Stimulated activated CD4-positive, alpha-beta T cell treated with anti-CD3 and anti-CD28 coated beads, Interleukin-1b, Interleukin-23, amount 100 ng/mL, for 24 hours (primary cell): ENCODE results near the gene PYGL.
"Not testable (repeated sequence)": the region's sequence is repeated elsewhere in the genome, so short reads cannot be mapped to it uniquely, and the experiment has no call there.

Source experiments
- DNase-seq, 4 experiments: peaks; one replicate each; pipeline ENCODE4 v3.0.0-alpha.2; 2020; ENCODE audit warnings: low read depth in 4 of 4, low spot score in 1 of 4

PYGL gene

DNA sequence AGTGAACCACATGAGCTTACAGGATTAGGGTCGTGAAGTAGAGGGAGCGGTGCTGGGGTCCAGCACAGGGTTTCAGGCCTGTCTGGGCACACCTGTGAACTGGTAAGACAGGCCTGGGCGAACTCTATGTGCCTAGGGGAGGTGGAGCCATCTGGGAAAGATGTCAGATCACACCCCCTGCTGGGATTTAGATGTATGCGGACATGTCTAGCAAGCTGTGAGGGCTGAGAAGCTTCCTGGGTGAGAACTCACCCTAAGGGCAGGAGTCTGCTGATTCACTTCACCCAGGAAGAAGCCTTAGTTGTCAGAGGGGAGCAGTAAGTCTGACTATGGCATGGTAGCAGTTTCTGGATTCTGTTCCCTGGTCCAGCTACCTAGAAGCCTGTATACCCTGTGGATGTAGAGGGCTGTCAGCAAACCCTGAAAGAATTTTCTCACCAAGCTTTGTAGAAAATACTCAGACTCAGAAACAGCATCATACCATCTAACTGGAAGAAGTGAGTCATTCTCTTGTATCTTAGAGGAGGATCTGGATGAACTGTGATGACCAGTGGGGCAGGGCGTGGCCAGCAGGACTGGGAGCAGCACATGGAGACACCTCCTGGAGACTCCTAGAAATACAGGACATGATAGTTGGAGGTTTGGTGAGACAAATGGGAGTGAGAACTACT, 11.2 kb upstream of the PYGL start:
- DNase-seq, result peak in 1 of 4 experiments; percentile 30

DNA sequence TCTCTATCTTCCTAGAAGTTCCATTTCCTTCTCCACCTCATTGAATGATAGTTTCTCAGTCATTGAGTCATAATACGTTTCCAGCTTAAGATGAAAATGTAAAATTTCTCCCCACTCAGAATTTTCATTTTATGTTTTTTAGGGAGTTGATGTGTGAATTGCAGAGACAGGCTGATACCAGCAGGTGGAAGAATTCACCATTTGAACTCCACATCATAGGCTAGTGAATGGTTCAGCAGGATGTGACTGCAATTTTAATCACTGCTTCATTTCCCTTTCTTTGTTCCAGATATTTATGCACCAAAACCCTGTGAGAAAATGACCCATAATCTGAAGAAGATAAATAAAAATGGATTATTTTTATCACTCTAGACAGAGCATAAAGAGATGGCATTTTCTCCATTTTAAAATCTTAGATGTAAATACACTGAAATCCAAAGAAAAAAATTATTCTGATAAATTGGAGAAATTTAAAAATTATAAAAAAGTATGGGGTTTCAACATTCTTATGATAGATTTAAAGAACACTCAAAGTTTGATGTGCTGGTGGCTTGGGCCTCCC, 10.6 kb upstream of the PYGL start:
- no peak for DNase-seq

DNA sequence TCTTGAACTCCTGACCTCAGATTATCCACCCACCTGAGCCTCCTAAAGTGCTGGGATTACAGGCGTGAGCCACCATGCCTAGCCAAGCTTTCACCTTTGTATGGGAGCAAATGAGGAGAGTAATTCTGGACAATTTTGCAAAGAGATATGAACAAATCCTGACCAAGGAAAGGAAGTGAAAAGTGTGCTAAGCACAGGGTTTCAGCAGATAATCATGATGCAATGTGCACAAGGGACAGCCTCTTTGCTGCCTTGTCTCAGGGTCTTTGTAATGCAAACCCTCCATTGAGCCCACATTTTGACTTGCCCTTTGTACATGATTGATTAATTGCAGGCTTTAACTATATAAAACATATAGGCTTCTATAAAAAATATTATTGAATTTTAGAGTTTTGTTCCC, 9.2 kb upstream of the PYGL start:
- DNase-seq, result no peak

DNA sequence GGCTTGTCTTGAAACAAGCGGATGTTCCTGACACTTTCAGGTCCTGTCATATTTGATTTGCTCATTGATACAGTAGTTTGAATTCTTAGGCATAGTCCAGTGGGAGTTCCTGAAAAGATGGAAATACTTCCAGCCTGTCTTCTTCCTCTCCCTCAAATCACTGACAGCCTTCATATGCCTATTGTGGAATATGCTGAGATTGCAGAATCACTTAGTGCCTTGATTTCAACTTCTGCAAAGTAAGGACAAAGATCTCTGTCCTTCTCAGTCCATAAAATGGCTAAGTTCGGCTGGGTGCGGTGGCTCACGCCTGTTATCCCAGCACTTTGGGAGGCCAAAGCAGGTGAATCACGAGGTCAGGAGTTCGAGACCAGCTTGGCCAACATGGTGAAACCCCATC, 6.7 kb upstream of the PYGL start:
- no peak for DNase-seq

DNA sequence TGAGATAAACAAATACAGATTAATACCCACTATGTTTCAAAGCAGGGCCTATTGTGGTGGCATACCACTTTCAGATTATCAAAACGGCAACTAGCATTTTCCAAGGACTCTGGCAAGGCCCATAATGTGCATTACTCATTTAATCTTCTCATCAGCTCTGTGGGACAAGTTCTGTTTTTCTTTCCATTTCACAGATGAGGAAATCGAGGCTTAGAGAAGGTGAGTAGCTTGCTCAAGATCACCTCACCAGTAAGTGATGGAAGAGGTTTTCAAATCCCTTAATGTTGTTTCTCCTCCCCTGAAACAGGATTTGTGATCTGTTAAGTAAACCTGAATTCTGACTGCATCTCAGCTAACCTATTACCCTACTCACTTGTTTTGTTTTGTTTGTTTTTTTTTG, 3.9 kb upstream of the PYGL start:
- DNase-seq, result no peak

DNA sequence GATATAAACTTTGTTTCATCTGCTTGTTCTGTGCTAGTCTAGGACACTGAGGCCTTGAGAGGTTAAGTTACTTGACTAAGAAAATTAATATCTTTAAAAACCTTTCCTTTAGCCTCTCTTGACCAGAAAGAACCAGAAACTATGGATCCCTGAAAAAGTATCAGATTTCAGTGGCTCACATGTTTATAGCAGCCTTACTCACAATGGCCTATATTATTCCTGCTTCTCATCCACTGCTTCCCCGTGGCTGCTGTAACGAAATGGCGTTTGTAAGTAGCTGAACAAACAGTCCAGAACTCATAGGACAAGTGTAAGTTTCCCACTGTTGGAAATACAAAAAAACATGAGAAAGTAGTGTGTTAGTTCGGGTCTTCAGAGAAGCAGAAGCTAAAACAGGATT, 3.2 kb upstream of the PYGL start:
- DNase-seq, result no peak

DNA sequence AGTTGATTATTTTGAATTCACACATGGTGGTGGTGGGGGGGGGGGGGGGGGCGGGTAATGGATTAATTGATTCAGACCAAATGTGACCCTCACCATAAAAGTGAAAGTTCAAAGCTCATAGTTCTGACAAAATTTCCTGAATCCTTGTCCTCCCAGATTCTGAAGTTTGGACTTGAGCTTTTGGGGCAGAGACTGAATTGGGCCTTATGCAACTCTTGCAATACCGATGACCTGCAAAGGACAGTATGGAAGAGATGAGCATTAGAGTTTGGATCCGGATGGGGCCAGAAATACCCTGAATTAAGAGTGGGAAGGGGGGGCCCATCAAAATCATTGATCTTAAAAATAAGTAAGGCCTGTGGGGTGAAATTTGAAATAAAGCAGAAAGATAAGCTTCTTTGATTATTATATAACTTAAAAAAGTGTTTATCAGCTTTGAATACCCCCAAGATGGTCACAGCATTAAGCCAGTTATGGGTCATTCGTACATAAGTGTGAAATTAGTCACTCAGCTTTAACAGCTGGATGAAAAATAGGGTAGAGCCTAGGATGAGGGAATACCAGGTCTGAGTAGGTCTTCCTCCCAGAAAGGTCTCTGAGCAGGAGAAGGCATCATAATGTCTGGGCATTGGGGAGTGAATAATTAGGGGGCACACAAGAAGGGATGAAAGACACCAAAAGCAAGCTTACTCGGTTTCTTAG, 2.1 kb upstream of the PYGL start:
- no peak for DNase-seq

DNA sequence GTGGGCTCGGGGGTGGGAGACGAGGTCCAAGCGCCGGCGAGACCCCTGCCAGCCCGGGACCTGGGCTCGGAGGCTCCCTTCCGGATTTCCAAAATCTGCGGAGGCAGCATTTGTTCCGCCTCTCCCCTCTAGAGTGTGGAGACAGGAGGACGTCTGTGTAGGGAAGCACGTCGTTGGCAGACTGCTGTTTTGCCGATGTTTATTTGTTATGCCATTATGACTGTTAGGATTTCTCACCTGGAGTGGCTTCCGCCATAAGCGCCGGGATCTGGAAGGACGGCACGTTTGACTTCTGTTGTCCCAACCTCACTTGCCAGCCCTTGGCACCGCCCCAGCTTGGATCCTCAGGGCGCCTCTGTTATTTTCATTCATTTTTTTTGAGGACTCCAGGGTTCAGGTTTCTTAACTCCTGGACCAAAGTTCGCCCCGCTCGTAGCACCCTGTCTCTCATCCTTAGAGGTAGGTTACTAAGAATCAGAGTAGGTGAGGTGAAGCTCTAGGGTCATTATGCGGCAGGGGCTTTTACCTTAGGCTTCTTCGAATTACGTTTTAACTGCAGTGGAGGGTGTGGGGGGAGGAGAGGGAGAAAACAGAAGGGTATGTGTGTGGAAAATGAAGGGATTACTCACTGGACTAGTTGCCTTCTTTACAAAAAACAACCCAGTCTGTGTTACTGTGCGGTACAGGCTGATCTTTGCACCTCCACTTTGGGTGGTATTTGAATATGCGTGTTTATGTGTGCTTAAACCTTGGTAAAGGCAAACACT, 547 bp upstream of the PYGL start:
- DNase-seq, result no peak

DNA sequence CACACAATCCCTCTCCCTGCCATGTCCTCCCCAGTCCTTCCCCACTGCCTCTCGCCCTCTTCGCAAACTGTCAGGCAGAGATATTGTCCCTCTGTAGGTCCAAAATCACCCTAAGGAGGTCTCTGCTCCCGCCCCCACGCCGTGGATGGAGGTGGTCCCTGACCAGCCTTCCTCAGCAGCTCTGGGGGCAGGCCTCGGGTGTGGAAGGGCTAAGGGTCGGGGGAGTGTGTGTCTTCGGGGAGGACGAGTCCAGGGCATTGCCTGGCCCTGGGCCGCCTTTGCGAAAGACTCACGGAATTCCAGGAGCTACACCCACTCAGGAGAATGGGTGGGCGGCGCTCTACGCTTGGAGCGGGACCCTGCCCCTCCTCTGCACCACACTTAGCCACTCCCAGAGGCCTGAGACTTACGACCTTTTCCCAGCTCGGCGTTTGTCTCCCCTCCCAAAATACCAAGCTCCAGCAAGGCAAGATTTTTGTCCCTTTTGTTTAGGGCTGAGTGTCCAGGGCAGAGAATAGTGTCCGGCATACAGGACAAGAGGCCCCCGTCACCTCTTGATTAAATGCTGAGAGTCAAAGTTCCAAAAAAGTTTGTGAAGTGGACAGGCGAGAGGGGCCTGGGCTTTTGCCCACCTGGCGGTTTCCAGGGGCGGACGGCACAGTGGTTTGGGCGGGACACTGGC, 881 bp downstream of the PYGL start:
- DNase-seq, result no peak

DNA sequence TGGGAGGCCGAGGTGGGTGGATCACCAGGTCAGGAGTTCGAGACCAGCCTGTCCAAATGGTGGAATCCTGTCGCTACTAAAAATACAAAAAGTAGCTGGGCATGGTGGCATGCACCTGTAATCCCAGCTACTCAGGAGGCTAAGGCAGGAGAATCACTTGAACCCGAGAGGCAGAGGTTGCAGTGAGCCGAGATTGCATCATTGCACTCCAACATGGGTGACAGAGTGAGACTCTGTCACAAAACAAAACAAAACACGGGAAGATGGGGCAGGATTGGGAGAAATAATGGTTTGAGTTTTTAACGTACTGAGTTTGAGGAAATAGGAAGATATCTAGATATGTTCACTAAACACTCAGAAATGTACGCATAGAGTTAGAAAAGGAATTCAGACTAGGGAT, 2.6 kb downstream of the PYGL start:
- not testable (repeated sequence) for DNase-seq

DNA sequence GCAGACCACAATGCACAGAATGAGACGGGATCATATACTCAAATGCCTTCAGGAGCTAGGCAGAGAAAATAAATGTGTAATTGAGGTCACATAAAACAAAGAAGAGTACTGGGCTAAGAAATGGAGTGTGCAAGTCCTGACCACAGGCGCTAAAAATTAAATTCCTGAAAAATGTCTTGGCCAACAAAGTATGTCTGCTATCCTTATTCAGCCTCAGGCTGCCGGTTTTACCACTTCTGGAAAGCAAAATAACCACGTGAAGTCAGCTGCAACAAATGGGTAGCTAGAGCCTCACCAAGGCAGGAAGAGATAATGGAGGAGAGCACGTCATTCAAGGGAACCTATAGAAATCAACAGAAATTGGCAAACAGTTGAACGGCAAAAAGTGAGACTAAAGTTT, 3.1 kb downstream of the PYGL start:
- DNase-seq, result no peak

DNA sequence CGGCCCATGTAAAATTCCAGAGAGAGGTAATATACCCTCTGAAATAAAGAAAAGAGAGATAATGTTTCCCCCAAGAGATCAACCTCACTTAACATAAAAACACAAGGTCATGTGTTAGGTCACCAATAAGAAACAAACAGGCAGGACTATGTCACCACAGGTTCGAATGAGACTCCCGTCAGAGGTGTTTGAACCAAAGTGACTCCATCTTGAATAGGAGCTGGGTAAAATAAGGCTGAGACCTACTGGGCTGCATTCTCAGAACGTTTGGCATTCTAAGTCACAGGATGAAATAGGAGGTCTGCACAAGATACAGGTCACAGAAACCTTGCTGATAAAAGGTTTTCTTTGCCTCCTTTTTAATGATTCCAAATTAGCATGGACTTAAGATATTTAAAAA, 6.5 kb downstream of the PYGL start:
- no peak for DNase-seq

DNA sequence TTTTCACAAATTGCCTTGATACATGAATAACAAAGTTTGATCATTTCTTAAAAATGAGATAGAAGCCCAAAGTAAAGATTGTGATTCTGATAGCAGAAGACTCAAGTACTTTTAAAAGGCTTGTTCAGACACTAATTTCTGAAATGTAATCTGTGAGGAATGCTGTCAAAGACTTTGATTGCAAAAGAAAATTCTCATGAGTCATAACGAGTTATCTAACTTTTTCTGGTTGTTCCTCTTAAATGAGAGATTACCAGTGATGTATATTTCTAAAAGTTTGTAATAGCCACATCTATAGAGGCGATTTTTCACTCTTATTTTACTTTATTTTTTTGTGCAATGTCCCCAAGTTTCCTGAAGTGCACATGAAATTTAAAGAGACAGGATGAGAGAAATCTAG, 7.0 kb downstream of the PYGL start:
- DNase-seq, result no peak

DNA sequence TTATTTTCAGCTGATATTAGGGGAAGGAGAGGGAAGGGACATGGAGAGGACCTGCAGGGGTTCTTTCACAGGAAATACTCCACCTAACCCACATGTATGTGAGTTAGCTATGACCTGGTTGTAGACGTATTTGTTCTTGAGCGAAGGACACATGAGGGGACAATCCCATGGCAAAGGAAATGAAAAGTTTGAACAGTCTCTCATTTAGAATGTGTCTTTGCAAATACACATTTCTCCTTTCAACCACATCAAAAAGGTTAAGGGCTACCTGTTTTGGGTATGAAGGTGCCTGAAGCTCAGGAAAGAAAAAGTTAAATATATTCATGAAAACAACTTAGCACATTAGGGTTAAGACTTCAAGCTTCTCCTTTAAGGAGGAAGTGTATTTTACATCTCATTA, 7.4 kb downstream of the PYGL start:
- DNase-seq, result no peak

DNA sequence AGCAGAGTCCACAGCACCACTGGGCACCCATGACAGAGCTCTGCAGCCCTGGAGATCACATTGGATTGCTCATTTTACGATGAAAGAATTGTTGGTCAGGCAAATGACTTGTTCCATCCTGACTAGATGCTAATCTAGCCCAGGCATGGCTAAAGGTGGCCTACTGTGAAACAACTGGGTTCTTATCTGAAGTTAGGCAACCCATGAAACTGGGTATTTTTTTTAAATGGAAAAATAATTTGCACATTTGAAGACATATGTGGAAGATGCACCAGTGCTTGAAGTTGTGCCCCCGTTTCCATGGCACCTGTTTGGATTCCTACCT, 8.3 kb downstream of the PYGL start:
- DNase-seq, result no peak

DNA sequence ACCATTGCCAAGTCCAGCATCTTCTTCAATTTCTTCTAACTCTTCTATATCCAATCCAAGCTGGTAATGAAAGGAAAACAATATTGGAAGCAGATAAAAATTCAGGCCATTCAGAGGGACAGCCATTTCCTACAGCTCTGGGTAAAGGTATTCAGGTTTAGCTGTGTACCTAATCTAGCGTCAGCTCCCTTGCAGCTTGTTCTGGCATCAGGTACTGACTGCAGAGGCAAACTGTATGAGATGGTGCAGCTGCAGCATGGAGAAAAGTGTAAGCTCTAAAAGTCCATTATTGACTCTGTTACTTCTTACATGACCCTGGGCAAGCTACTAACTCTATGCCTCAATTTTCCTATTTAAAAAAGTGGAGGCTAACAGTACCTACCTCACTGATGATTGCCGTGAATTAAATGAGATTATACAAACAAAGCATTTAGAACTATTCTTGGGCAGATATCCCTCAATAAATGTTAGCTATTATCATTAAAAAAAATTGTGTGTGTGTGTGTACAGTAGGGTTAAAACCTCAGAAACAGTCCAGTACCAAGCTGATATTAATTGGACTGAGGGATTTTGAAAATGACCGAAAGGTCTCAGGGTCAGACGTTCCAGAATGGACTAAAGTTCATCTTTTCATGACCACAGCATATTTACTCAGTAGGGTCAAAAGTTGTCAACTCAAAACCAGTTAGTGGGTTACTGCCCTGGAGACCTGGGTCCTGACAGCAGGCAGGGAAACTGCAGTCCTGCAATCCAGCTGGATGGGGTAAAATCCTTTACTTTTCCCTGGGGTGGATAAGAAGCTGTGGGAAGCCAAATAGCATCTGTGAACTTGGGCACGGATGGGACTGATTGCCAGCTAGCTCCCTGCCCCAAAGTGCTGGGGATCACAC, 8.9 kb downstream of the PYGL start:
- no peak for DNase-seq

DNA sequence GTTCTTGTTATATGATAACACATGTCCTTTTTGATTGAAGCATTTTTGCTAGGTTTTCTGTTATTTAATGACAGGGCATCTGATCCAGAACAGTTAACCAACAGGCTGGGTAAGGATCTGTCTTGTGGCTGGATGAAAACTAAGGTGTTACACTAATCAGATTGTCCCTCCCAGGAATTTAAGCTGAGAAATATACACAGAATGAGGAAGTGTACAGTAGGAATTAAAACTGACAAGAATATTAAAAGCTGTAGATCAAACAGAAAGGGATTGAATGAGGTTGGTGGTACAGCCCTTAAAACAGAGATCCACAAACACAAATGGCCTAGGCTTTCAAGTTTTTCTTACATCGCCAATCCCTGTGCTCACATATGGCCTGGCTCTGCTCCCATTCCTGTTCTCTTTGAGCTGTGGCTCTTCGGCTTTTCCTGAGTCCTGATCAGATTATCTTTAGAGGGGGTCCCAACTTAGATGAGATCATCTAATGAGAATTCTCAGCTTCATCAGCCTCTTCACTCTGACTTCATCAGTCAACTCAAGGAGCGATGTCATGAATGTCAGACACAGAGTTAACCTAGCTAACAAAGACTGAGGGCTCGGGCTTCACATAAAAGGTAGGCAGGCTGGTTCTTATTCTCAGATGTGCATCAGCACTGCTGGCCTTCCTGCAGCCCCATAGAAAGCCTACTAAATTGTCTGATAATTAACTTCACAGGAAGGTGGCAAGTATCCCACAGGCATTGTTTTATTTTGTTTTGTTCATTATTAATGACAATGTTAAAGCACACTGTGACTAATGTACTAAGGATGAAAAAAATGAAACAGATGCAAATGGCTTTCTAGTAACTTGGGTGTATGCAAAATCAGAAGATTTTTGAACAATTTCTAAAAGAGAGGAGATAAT, 11.4 kb downstream of the PYGL start:
- no peak for DNase-seq

DNA sequence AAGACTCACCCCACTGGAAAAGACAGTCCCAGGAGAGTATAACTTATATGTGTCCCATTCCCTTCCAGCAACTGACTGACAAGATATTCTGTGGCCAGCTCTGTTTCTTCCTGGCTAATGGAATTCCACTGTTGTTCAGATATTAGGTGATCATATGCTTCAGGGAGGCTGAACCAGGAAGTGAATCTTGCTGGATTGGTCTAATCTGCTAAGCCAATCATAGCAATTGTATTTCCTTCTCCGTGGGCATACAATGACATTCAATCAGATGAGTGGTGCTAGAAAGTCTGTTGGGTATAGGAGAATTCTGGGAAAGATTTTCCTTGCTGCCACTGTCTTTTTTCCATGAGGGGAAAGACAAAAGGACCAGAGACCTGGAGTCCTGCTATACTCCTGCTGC, 12.1 kb downstream of the PYGL start:
- DNase-seq, result no peak

DNA sequence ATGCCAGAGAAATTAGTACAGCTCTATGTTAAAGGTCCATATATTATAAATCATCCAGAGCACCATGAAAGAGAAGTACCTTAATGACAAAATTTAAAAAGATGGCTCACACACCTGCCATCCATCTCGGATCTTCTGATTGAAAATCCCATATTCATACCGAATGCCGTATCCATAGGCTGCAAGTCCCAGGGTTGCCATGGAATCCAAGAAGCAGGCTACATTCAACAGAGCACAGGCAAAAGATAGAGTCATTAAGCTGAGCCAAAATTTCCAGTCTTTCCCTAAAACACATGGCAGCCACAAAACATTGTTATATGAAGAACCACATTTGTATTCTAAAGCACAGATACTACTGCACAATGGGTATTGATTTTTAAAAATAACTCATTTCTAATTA, 12.7 kb downstream of the PYGL start:
- DNase-seq, result no peak

DNA sequence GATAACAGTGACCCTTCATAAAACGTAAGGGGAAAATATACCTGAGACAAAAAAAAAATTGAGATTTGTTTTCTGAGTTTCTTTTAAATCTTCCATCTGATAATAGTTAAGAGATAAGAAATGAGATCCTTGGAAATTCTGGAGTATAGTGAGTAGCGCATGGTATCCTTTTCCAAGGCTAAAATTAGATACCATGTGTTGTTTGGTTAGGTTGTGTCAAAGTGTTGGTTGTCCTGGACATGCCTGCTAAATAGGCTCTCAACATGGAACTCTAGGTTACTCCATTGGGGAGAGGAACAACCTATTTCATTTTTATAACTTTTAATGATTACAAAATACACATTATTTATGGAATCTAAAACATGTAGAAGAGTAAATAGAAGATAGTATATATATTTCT, 14.8 kb downstream of the PYGL start:
- DNase-seq, result no peak
